SK-N-SH (cell line): ENCODE results near the gene ABR. TPM values are rescaled to one million over a fixed set of nuclear protein-coding genes. Genes with fewer than 3 reads are reported as not detected.

Experiments used
- CTCF ChIA-PET: fragments of 300-600, 350-600 bp; formaldehyde crosslinking; extraction: SDS; loops from one replicate; lab custom pipeline; 2021; lab: Yijun Ruan, JAX
- POLR2A ChIA-PET: fragments of 350-600 bp; sonication (Branson Sonifier 250); formaldehyde crosslinking; extraction: SDS; loops from one replicate; lab custom pipeline; 2020; ENCODE audit warnings: antibody characterized with exemption, inconsistent platforms; lab: Yijun Ruan, JAX
- DNase-seq: peaks from one replicate; pipeline ENCODE4 v3.0.0; 2012
- H2AFZ ChIP-seq: fragments of 200-600 bp; sonication (generic); 2 replicates; pipeline ENCODE4 v1.8.1; 2016; ENCODE audit warnings: antibody characterized with exemption, mild to moderate bottlenecking, low read depth
- H3F3A ChIP-seq: fragments of 200-600 bp; sonication (generic); replicated peaks from 2 replicates; pipeline ENCODE3; 2016; ENCODE audit warnings: antibody characterized with exemption, mild to moderate bottlenecking; ENCODE audit not compliant: insufficient read depth
- H3K27ac ChIP-seq, 2 experiments: fragments of 200-500 bp in 1 of 2; fragments of 200-600 bp in 1 of 2; sonication (Bioruptor generic) in 1 of 2; sonication (generic), shearing (Covaris generic) in 1 of 2; 2 replicates each; pipeline versions ENCODE4 v1.5.1 to v1.6.1; 2014 to 2016; ENCODE audit warnings: low read depth in 2 of 2, inconsistent platforms in 1 of 2, low read length in 1 of 2, mild to moderate bottlenecking in 1 of 2, mixed read lengths in 1 of 2
- H3K27me3 ChIP-seq: fragments of 200-600 bp; sonication (generic), shearing (Covaris generic); 2 replicates; pipeline ENCODE4 v1.6.1; 2016; ENCODE audit warnings: mixed run types; ENCODE audit not compliant: insufficient read depth
- H3K36me3 ChIP-seq, 2 experiments: fragments of 200-500 bp in 1 of 2; fragments of 200-600 bp in 1 of 2; sonication (Bioruptor generic) in 1 of 2; sonication (generic) in 1 of 2; replicated peaks in 1 of 2; 2 replicates each; pipeline versions ENCODE3 to v1.5.1; 2014 to 2016; ENCODE audit warnings: low read length in 1 of 2, mild to moderate bottlenecking in 1 of 2; ENCODE audit not compliant: insufficient read depth in 2 of 2, control insufficient read depth in 1 of 2
- H3K4me1 ChIP-seq, 2 experiments: fragments of 200-500 bp in 1 of 2; fragments of 200-600 bp in 1 of 2; sonication (Bioruptor generic) in 1 of 2; sonication (generic), shearing (Covaris generic) in 1 of 2; 2 replicates each; pipeline versions ENCODE4 v1.5.1 to v1.6.1; 2014 to 2016; ENCODE audit warnings: low read depth in 1 of 2, low read length in 1 of 2, mixed run types in 1 of 2; ENCODE audit not compliant: insufficient read depth in 2 of 2, control insufficient read depth in 1 of 2
- H3K4me2 ChIP-seq: fragments of 200-600 bp; sonication (generic), shearing (Covaris generic); 2 replicates; pipeline ENCODE4 v1.6.1; 2017; ENCODE audit warnings: mixed run types
- H3K4me3 ChIP-seq, 2 experiments: fragments of 200-500 bp in 1 of 2; fragments of 200-600 bp in 1 of 2; sonication (Bioruptor generic) in 1 of 2; sonication (generic), shearing (Covaris generic) in 1 of 2; 2 replicates each; pipeline versions ENCODE4 v1.5.1 to v1.8.1; 2014 to 2016; ENCODE audit warnings: low read depth in 2 of 2, inconsistent platforms in 1 of 2, low read length in 1 of 2, mild to moderate bottlenecking in 1 of 2, mixed read lengths in 1 of 2, moderate library complexity in 1 of 2
- H3K79me2 ChIP-seq: fragments of 200-600 bp; sonication (generic); 2 replicates; pipeline ENCODE4 v1.8.1; 2017; ENCODE audit warnings: mild to moderate bottlenecking; ENCODE audit not compliant: insufficient read depth
- H3K9ac ChIP-seq: fragments of 200-600 bp; sonication (generic); 2 replicates; pipeline ENCODE4 v1.6.1; 2017; ENCODE audit warnings: mixed run types
- H3K9me2 ChIP-seq: fragments of 200-600 bp; sonication (generic); 2 replicates; pipeline ENCODE4 v1.6.1; 2017; ENCODE audit warnings: mixed run types
- H3K9me3 ChIP-seq: fragments of 200-600 bp; sonication (generic); 2 replicates; pipeline ENCODE4 v1.6.1; 2017; ENCODE audit warnings: mixed run types, mild to moderate bottlenecking, moderate library complexity
- H4K20me1 ChIP-seq: fragments of 200-600 bp; sonication (generic); 2 replicates; pipeline ENCODE4 v1.6.1; 2017; ENCODE audit warnings: mild to moderate bottlenecking, mixed run types; ENCODE audit not compliant: insufficient read depth
- CHD2 ChIP-seq: fragments of 150-350 bp; IDR thresholded peaks from 2 replicates; pipeline ENCODE4 v1.6.1; 2018; ENCODE audit warnings: low read length; ENCODE audit not compliant: partially characterized antibody
- ELF1 ChIP-seq: IDR thresholded peaks from 2 replicates; pipeline ENCODE4 v1.4.0; 2012
- EP300 ChIP-seq, 2 experiments: IDR thresholded peaks; 2 replicates each; pipeline versions ENCODE4 v1.4.0 to v1.6.1; 2012; ENCODE audit warnings: borderline replicate concordance in 1 of 2, low read depth in 1 of 2, low read length in 1 of 2
- EZH2phosphoT487 ChIP-seq: fragments of 200-600 bp; sonication (generic); IDR thresholded peaks from 2 replicates; pipeline ENCODE4 v1.6.1; 2017; ENCODE audit warnings: low read depth, mixed run types, mild to moderate bottlenecking, antibody characterized with exemption, moderate library complexity, borderline replicate concordance
- FOSL2 ChIP-seq: IDR thresholded peaks from 2 replicates; pipeline ENCODE4 v1.4.0; 2012; ENCODE audit warnings: low read depth, mild to moderate bottlenecking, moderate library complexity, borderline replicate concordance
- FOXJ3 ChIP-seq: sonication (generic); formaldehyde crosslinking; IDR thresholded peaks from 2 replicates; pipeline ENCODE4 v1.5.1; 2020; ENCODE audit warnings: mild to moderate bottlenecking, missing genetic modification reagents
- NRF1 ChIP-seq: IDR thresholded peaks from 2 replicates; pipeline ENCODE4 v1.6.1; 2012; ENCODE audit warnings: low read depth, mild to moderate bottlenecking, low read length
- POLR2AphosphoS5 ChIP-seq: IDR thresholded peaks from 2 replicates; pipeline ENCODE4 v1.6.1; 2012; ENCODE audit warnings: low read depth, low read length
- RFX5 ChIP-seq: IDR thresholded peaks from 2 replicates; pipeline ENCODE4 v1.6.1; 2012; ENCODE audit warnings: mild to moderate bottlenecking, improper control_type of control experiment, low read length
- RXRA ChIP-seq: IDR thresholded peaks from 2 replicates; pipeline ENCODE4 v1.4.0; 2012; ENCODE audit warnings: low read depth, mild to moderate bottlenecking, borderline replicate concordance
- TCF12 ChIP-seq: IDR thresholded peaks from 2 replicates; pipeline ENCODE4 v1.4.0; 2012
- YY1 ChIP-seq: IDR thresholded peaks from 2 replicates; pipeline ENCODE4 v1.4.0; 2012; ENCODE audit warnings: low read depth, mild to moderate bottlenecking
- WGBS: methylation state at CpG from one replicate; pipeline ENCODE4 v1.1.6; 2017; ENCODE audit warnings: low lambda C conversion rate; 5-methylcytosine and 5-hydroxymethylcytosine counted together
- polyA plus RNA-seq, 3 experiments: library from polyadenylated mRNA; depleted of rRNA; stranded (reverse); fragments of >200 nt; gene quantifications; 2 replicates each; pipeline ENCODE4 v1.2.3, GENCODE V29; 2012
- TF ChIP-seq, protein P1 (sequence below): IDR thresholded peaks from 2 replicates; pipeline ENCODE4 v1.4.0; 2012; ENCODE audit warnings: low read depth, borderline replicate concordance
- TF ChIP-seq, protein P2 (sequence below): IDR thresholded peaks from 2 replicates; pipeline ENCODE4; 2012
- TF ChIP-seq, protein P3 (sequence below): fragments of 150-350 bp; IDR thresholded peaks from 2 replicates; pipeline ENCODE4 v1.6.1; 2016; ENCODE audit warnings: mild to moderate bottlenecking, low read depth, low read length
- TF ChIP-seq, protein P4 (sequence below): fragments of 200-600 bp; sonication (generic); IDR thresholded peaks from 2 replicates; pipeline ENCODE4 v1.6.1; 2017; ENCODE audit warnings: antibody characterized with exemption, mild to moderate bottlenecking, moderate library complexity

ABR gene
- polyA plus RNA-seq, 1 of the 3 experiments (the other 2 are of a cell fraction) = 117 TPM

DNA sequence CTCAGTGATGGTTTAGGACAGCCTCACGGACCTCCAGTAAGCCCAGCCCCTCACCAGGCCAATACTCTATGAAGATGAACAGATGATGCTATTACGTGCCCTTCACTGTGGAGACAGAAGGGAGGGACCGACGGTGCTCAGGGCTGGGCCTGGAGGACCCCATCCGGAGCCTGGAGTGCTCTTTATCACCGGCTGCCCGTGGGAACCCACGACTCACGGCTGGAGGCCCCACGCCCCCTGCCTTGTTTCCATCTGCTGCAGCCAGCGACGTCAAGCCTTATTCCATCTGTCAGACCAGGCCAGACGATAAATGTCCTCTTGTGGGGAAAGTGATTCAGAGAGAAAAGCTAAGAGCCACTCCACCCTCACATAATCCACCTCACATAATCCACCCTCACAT, 186.8 kb downstream of the ABR start:
- CTCF ChIA-PET = interaction anchor here (1.7 to 1.8 kb wide), 2 partner anchors 12 to 198 kb away, joined by 7 to 14 read pairs; no protein-coding TSS in a partner anchor
- no peaks in the 10 kb centered on the region for H3K27me3 ChIP-seq
- POLR2A ChIA-PET = interaction anchor here (0.6 kb wide), 1 partner anchor 135 kb away, joined by 3 read pairs; no protein-coding TSS in a partner anchor
- TF ChIP-seq, protein P1, sequence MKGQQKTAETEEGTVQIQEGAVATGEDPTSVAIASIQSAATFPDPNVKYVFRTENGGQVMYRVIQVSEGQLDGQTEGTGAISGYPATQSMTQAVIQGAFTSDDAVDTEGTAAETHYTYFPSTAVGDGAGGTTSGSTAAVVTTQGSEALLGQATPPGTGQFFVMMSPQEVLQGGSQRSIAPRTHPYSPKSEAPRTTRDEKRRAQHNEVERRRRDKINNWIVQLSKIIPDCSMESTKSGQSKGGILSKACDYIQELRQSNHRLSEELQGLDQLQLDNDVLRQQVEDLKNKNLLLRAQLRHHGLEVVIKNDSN = no peak
- TF ChIP-seq RFX5 = no peak
- no peak for TF ChIP-seq NRF1
- TF ChIP-seq YY1 = no peak
- TF ChIP-seq FOSL2 = no peak
- TF ChIP-seq EZH2phosphoT487 = no peak
- TF ChIP-seq, protein P2, sequence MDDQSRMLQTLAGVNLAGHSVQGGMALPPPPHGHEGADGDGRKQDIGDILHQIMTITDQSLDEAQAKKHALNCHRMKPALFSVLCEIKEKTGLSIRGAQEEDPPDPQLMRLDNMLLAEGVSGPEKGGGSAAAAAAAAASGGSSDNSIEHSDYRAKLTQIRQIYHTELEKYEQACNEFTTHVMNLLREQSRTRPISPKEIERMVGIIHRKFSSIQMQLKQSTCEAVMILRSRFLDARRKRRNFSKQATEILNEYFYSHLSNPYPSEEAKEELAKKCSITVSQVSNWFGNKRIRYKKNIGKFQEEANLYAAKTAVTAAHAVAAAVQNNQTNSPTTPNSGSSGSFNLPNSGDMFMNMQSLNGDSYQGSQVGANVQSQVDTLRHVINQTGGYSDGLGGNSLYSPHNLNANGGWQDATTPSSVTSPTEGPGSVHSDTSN = no peak
- TF ChIP-seq RXRA = no peak
- no peak for TF ChIP-seq EP300 (IDR thresholded peaks at IDR 0.05; ENCODE audit: borderline replicate concordance in 1 of 2, low read depth in 1 of 2, low read length in 1 of 2)
- no peak for TF ChIP-seq POLR2AphosphoS5
- TF ChIP-seq CHD2 = no peak
- TF ChIP-seq, protein P3, sequence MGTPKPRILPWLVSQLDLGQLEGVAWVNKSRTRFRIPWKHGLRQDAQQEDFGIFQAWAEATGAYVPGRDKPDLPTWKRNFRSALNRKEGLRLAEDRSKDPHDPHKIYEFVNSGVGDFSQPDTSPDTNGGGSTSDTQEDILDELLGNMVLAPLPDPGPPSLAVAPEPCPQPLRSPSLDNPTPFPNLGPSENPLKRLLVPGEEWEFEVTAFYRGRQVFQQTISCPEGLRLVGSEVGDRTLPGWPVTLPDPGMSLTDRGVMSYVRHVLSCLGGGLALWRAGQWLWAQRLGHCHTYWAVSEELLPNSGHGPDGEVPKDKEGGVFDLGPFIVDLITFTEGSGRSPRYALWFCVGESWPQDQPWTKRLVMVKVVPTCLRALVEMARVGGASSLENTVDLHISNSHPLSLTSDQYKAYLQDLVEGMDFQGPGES = no peak
- no peak for TF ChIP-seq TCF12
- TF ChIP-seq ELF1 = no peak
- TF ChIP-seq, protein P4, sequence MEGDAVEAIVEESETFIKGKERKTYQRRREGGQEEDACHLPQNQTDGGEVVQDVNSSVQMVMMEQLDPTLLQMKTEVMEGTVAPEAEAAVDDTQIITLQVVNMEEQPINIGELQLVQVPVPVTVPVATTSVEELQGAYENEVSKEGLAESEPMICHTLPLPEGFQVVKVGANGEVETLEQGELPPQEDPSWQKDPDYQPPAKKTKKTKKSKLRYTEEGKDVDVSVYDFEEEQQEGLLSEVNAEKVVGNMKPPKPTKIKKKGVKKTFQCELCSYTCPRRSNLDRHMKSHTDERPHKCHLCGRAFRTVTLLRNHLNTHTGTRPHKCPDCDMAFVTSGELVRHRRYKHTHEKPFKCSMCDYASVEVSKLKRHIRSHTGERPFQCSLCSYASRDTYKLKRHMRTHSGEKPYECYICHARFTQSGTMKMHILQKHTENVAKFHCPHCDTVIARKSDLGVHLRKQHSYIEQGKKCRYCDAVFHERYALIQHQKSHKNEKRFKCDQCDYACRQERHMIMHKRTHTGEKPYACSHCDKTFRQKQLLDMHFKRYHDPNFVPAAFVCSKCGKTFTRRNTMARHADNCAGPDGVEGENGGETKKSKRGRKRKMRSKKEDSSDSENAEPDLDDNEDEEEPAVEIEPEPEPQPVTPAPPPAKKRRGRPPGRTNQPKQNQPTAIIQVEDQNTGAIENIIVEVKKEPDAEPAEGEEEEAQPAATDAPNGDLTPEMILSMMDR = no peak
- TF ChIP-seq FOXJ3 (CRISPR knock-in tag) = no peak
- TF ChIP-seq, all 33 proteins: peak for 0
- no peak overlapping the region for H3K4me3 ChIP-seq
- H3K9ac ChIP-seq = no peak overlapping the region
- WGBS = 49% methylated on average over 12 of the region's 13 CpGs
- no peaks in the 10 kb centered on the region for H4K20me1 ChIP-seq
- H3K9me3 ChIP-seq = no peaks in the 10 kb centered on the region
- H3K4me2 ChIP-seq = no peak overlapping the region
- DNase-seq = no peak
- H3K4me1 ChIP-seq = peaks cover under 1 to 2% of the 10 kb centered on the region in 2 experiments; a peak in 1 of 4 replicates
- H3K79me2 ChIP-seq = peaks cover 10% of the 10 kb centered on the region
- no peak overlapping the region for H3K27ac ChIP-seq
- H3K9me2 ChIP-seq = no peaks in the 10 kb centered on the region
- no peaks in the 10 kb centered on the region for H3K36me3 ChIP-seq
- H2AFZ ChIP-seq = no peak overlapping the region
- no peaks in the 10 kb centered on the region for H3F3A ChIP-seq
